CD4-positive, alpha-beta T cell treated with Interleukin-2 at 100 ng/mL for 4 hours (primary cell): ENCODE data around the gene SLX9.
"Not testable (repeated sequence)": the region's sequence is repeated elsewhere in the genome, so short reads cannot be mapped to it uniquely, and the experiment has no call there.

Experiments
- DNase-seq: peaks from one replicate; pipeline ENCODE4 v3.0.0-alpha.2; 2020; ENCODE audit warnings: low spot score

Gene SLX9

DNA sequence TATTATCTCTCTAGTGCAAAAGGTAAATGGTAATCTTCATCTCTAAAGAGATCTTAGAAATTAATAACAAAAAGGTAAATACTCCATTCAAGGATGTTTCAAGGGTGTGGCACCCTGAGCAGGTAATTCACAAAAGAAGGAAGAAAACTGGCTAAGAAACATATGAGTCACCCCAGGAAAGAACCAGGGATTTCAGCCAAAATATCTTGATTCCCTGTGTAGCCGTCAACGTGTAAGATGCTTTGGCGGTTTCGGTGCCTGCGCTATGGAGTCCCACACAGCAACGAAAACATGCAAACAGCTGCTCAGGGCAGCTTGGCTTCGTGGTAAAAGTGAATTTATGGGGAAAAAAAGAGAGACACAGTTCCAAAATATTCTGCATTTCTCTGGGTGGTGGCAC, 22.9 kb upstream of the SLX9 start:
- no peak for DNase-seq

DNA sequence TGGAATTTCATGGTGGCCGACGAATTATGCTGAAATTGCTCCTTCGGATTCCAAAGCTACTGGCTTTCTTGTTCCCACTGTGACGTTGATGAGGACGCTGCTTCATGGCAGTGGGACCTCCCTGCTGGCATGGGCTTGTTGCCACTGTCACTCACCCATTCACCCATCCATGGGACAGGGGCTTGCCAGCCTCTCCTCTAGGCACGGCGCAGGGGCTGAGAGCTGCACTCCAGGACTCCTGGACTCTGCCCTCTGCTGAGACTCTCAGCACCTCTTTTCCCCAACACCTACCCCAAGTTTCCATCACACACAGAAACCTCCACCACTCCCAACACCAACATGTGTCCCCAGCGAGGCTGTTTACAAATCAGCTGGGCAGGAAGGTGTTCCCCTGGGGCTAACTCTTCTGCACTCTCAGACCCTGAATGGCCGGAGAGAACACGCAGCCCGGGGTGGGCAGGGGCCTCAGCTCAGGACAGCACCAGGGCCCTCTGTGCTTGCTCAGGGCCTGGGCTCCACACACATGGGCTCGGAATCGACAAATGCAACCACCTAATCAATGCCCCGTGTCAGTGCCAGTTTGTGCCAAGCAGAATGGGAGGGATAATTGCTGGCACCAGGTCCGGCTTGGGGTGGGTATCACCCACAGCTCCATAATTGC, 22.3 kb upstream of the SLX9 start:
- no peak for DNase-seq

- DNase-seq = no peak
These were observed 21.7 kb upstream of the SLX9 start for GRCh38 chr21:44918107-44918470.

DNA sequence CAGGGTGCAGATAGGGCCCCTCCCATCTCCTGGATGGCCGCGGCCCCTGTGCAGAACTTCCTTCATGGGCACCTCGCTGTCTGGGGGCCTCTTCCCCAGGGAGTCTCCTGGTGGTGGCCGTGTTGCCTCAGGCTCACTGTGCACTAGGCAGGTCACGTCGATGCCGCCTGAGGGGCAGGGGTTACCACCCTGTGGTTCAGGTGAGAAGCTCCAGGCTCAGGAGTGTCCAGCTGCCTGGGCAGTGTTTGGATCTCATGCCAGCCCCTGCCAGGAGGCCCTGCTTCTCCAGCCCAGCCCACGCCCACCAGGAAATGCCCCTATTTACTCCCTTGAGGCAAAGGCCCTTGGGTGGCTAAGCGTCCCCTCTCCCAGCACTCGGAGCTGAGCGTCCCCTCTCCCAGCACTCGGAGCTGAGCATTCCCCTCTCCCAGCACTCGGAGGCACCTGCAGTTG, 21.2 kb upstream of the SLX9 start:
- DNase-seq = no peak

DNA sequence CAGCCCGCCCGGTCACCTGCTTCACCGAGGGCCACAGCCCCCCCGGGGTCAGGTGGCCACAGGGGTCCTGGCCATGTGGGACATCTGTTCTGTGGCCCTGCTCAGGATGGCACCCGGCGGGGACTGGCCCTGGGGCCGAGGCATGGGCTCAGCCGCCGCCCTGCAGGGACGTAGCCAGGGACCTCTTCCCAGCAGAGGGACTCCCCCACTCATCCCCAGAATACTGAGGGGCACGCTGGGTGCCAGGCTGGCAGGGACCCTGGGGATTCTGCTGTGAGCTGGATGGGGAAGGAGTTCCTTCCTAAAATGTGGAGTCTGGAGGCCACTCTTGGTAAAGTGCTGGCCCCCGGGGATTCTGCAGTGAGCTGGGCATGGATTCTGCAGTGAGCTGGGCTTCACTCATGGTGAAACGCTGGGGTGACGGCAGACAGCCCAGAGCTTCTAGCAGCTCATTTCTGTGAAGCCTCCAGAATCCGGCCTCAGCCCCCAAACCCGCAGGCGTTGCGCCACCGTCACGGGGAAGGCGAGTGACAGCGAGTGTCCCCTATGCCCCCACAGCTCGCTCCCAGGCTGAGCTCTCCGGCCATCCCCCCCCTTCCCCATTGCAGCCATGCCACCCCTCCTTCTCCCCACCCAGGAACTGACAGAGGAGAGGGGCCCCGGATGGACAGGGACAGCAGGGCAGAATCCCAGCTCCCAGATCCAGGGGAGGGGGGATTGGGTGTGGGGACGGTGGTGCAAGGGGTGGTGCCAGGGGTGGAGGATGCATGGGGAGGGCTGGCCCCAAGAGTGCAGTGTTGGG, 20.5 kb upstream of the SLX9 start:
- DNase-seq = no peak

GRCh38 chr21:44919913-44920693, 19.7 kb upstream of the SLX9 start:
- no peak for DNase-seq

GRCh38 chr21:44920694-44921604, 18.9 kb upstream of the SLX9 start, which contains the start of gene ITGB2:
Gene ITGB2, minus strand, starts transcription at chr21:44920899. Its CDS starts 10,117 bp downstream, at chr21:44910782.
- peak; percentile 63 for DNase-seq

GRCh38 chr21:44921928-44922327, 17.9 kb upstream of the SLX9 start:
- no peak for DNase-seq

- DNase-seq = no peak
These were observed 16.2 kb upstream of the SLX9 start for GRCh38 chr21:44923480-44924084.

DNA sequence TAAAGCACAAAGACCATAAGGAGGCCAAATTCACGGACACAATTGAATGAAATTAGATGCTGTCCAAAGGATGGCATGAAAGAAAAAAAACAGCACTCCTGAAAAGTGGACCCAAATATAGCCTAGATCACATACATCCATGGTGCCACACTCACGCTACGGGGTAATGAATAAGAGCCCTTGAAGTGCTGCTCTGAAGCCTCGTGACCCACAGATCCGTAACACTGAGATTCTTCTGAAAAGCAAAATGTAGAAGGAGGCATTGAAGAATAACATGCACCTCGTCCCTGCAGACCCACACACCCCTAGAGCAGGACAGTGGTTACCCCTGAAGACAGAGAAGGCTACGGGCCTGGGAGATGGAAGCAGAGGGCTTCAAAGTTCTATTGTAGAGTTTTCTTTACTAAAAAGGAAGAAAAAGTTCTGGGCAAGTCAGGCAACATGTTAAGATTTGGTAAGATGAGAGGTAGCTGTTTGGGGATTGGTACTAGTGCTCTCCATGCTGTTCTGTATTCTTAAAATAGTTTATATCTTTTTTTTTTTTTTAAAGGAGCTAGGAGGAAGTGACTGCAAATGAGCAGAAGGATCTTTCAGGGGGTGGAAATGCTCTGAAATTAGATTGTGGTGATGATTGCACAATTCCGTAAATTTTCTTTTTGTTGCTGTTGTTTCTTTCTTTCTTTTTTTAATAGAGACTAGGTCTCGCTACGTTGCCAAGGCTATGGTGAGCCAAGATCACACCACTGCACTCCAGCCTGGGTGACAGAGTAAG, 15.0 kb upstream of the SLX9 start:
- DNase-seq = no peak

GRCh38 chr21:44925378-44925755, 14.5 kb upstream of the SLX9 start:
- no peak for DNase-seq

- peak; percentile 70 for DNase-seq
These were observed 13.3 kb upstream of the SLX9 start for GRCh38 chr21:44926331-44927101.

DNA sequence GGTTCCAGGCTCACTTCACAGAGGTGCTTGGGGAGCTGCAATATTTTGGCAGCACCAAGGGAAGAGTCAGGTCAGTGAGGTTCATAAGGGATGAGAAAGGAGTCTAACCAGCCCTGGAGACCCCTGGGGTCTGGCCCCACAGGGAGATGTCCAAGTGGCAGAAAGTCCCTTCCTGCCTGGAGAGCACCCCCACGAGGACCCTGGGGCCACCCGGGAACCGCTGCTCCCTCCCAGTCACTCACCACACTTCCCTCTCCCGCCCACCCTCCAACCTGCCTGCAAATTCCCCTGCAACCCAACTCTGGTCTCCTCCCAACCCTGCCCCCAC, 12.6 kb upstream of the SLX9 start:
- DNase-seq = no peak

GRCh38 chr21:44927587-44928461, 12.0 kb upstream of the SLX9 start:
- DNase-seq = peak; percentile 91

- not testable (repeated sequence) for DNase-seq
These were observed 11.2 kb upstream of the SLX9 start for GRCh38 chr21:44928500-44929241.

- no peak for DNase-seq
These were observed 10.5 kb upstream of the SLX9 start for GRCh38 chr21:44929242-44929798.

DNA sequence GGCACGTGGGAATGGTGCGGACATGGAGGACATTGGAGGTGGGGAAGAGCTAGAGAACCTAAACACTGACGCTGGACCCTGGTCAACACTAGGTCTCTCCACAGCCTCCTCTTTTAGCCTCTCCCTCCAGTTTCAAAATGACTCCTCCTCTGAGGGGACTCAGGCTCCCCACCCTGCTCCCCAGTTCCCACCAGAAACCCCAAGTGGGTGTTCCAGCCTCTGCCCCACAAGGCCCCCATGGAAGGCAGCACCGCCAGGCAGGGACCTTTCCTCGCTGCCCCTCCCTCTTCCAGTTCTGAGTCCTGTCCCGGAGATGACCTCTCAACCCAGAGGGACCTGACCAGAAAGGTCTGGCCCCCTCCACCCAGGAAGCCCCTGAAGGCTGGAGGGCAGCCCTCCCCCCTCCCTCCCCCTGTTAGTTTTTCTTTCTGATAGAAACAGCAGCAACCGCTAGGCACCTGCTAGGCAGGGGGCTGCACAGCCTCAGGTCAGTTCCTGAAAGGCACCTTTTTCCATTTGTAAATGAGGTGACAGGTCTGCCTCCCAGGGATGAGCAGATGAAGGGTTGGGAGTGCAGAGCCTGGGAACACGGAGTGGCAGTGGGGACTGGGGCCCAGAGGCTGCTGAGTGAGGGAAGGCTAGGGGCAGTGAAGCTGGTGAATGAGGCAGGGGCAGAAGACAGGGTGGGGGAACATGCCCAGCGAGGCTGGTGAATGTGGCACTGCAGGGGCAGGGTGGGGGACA, 9.9 kb upstream of the SLX9 start:
- no peak for DNase-seq
